GM23338 (cell line): Measurements from ENCODE around the gene ZCCHC17.

ENCODE experiments used
- CREB1 ChIP-seq: fragments of 250-450 bp; sonication (Bioruptor Pico); IDR thresholded peaks from 2 replicates; pipeline ENCODE4 v1.5.0; 2020; ENCODE audit warnings: low read depth, mild to moderate bottlenecking, moderate library complexity
- EZH2 ChIP-seq: fragments of 200-600 bp; sonication (generic); IDR thresholded peaks from one replicate; pipeline ENCODE4 v1.8.0; 2017; ENCODE audit warnings: antibody characterized with exemption, mild to moderate bottlenecking, low read depth; ENCODE audit not compliant: unreplicated experiment
- JUNB ChIP-seq: IDR thresholded peaks from one replicate; pipeline ENCODE4 v1.6.1; 2016; ENCODE audit warnings: antibody characterized with exemption; ENCODE audit not compliant: unreplicated experiment
- NANOG ChIP-seq: IDR thresholded peaks from 2 replicates; pipeline ENCODE4 v1.6.1; 2016; ENCODE audit warnings: antibody characterized with exemption, borderline replicate concordance
- POLR2AphosphoS5 ChIP-seq: IDR thresholded peaks from 2 replicates; pipeline ENCODE4 v1.6.1; 2016; ENCODE audit warnings: antibody characterized with exemption, low read depth
- TF ChIP-seq, protein P1 (sequence below), 2 experiments: fragments of 200-600 bp in 1 of 2; sonication (generic) in 1 of 2; conservative IDR thresholded peaks; 2 replicates each; pipeline versions ENCODE4 v1.5.1 to v1.6.1; 2016 to 2017; ENCODE audit warnings: antibody characterized with exemption in 2 of 2, low read depth in 2 of 2, mild to moderate bottlenecking in 2 of 2, moderate library complexity in 1 of 2
- TF ChIP-seq, protein P2 (sequence below): IDR thresholded peaks from one replicate; pipeline ENCODE4 v1.6.1; 2018; ENCODE audit warnings: antibody characterized with exemption; ENCODE audit not compliant: unreplicated experiment

DNA sequence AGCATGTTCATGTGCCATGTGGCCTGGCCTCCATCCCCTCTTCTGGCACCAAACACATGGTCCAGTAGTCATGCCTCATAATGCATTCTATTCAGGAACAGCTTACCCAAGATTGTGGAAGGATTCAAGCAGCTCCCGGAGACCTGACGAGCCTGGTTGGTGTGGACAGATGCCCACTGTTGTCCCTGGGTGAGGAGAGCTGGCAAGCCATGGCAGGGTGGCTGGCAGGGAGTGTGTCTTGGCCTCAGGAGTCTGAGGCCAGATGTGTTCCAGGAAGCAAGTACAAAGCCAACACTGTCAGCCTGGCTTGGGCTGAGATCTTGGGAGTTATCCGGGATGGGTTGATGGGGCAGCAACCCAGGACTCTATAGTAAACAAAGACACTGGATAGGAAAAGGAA, 83.3 kb downstream of the ZCCHC17 start:
- TF ChIP-seq, protein P1, sequence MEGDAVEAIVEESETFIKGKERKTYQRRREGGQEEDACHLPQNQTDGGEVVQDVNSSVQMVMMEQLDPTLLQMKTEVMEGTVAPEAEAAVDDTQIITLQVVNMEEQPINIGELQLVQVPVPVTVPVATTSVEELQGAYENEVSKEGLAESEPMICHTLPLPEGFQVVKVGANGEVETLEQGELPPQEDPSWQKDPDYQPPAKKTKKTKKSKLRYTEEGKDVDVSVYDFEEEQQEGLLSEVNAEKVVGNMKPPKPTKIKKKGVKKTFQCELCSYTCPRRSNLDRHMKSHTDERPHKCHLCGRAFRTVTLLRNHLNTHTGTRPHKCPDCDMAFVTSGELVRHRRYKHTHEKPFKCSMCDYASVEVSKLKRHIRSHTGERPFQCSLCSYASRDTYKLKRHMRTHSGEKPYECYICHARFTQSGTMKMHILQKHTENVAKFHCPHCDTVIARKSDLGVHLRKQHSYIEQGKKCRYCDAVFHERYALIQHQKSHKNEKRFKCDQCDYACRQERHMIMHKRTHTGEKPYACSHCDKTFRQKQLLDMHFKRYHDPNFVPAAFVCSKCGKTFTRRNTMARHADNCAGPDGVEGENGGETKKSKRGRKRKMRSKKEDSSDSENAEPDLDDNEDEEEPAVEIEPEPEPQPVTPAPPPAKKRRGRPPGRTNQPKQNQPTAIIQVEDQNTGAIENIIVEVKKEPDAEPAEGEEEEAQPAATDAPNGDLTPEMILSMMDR (conservative IDR thresholded peaks at IDR 0.05; ENCODE audit: low read depth in 2 of 2), result no peak
- TF ChIP-seq, protein P2, sequence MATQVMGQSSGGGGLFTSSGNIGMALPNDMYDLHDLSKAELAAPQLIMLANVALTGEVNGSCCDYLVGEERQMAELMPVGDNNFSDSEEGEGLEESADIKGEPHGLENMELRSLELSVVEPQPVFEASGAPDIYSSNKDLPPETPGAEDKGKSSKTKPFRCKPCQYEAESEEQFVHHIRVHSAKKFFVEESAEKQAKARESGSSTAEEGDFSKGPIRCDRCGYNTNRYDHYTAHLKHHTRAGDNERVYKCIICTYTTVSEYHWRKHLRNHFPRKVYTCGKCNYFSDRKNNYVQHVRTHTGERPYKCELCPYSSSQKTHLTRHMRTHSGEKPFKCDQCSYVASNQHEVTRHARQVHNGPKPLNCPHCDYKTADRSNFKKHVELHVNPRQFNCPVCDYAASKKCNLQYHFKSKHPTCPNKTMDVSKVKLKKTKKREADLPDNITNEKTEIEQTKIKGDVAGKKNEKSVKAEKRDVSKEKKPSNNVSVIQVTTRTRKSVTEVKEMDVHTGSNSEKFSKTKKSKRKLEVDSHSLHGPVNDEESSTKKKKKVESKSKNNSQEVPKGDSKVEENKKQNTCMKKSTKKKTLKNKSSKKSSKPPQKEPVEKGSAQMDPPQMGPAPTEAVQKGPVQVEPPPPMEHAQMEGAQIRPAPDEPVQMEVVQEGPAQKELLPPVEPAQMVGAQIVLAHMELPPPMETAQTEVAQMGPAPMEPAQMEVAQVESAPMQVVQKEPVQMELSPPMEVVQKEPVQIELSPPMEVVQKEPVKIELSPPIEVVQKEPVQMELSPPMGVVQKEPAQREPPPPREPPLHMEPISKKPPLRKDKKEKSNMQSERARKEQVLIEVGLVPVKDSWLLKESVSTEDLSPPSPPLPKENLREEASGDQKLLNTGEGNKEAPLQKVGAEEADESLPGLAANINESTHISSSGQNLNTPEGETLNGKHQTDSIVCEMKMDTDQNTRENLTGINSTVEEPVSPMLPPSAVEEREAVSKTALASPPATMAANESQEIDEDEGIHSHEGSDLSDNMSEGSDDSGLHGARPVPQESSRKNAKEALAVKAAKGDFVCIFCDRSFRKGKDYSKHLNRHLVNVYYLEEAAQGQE, result no peak
- TF ChIP-seq EZH2 (no peak), POLR2AphosphoS5 (no peak), JUNB (no peak), CREB1 (CRISPR knock-in tag) (no peak), NANOG (no peak)
